B cell (primary cell): Measurements from ENCODE around the gene TNRC6B. TPM values are rescaled to one million over a fixed set of nuclear protein-coding genes. Genes with fewer than 3 reads are reported as not detected.

ENCODE experiments used
- ATAC-seq: fragments of 200-7000 bp; cut with Tn5 transposase; one replicate; pipeline ENCODE4 v1.10.0; 2021; ENCODE audit warnings: low read depth, mild to moderate bottlenecking, moderate number of reproducible peaks, moderate library complexity
- CTCF ChIA-PET: fragments of 350-600 bp; sonication (Branson Sonifier 250); formaldehyde crosslinking; loops from one replicate; lab custom pipeline; 2021; ENCODE audit warnings: antibody characterized with exemption, inconsistent platforms; lab: Charles Lee
- POLR2A ChIA-PET: fragments of 350-600 bp; sonication (Branson Sonifier 250); formaldehyde crosslinking; loops from one replicate; lab custom pipeline; 2021; ENCODE audit warnings: antibody characterized with exemption; lab: Charles Lee
- DNase-seq: peaks from one replicate; pipeline ENCODE4 v3.0.0; 2013
- H2AFZ ChIP-seq: 2 replicates; pipeline ENCODE4 v1.6.1; 2012; ENCODE audit warnings: mild to moderate bottlenecking, low read depth, low read length; ENCODE audit not compliant: insufficient read depth, poor library complexity, severe bottlenecking
- H3K27ac ChIP-seq, 2 donors: 1 replicate in 1 of 2; 2 replicates in 1 of 2; pipeline ENCODE4 v1.5.1; 2012 to 2013; ENCODE audit warnings: low read length in 2 of 2, mild to moderate bottlenecking in 2 of 2, moderate library complexity in 1 of 2
- H3K27me3 ChIP-seq, 4 experiments: fragments of 200-600 bp in 1 of 4; sonication (generic) in 1 of 4; replicated peaks in 1 of 4; 1 replicate in 2 of 4; 2 replicates in 2 of 4; pipeline versions ENCODE4 v1.6.1 to v1.7.0; 2013 to 2016; ENCODE audit warnings: low read length in 3 of 4, mild to moderate bottlenecking in 2 of 4, mixed read lengths in 1 of 4, moderate library complexity in 1 of 4; ENCODE audit not compliant: insufficient read depth in 4 of 4, control insufficient read depth in 3 of 4; ENCODE audit errors: control extremely low read depth in 1 of 4
- H3K36me3 ChIP-seq, 2 experiments: replicated peaks in 1 of 2; 1 replicate in 1 of 2; 2 replicates in 1 of 2; pipeline versions ENCODE4 v1.6.1 to v1.7.1; 2013; ENCODE audit warnings: low read length in 1 of 2; ENCODE audit not compliant: insufficient read depth in 2 of 2, control insufficient read depth in 1 of 2; ENCODE audit errors: control extremely low read depth in 1 of 2, extremely low read depth in 1 of 2
- H3K4me1 ChIP-seq, 2 donors: fragments of 200-600 bp in 1 of 2; sonication (generic) in 1 of 2; 1 replicate in 1 of 2; 2 replicates in 1 of 2; pipeline versions ENCODE4 v1.5.1 to v1.6.1; 2013 to 2017; ENCODE audit warnings: low read length in 2 of 2; ENCODE audit not compliant: control insufficient read depth in 2 of 2, insufficient read depth in 2 of 2
- H3K4me2 ChIP-seq: replicated peaks from 2 replicates; pipeline ENCODE3; 2012; ENCODE audit warnings: mild to moderate bottlenecking, low read depth, low read length; ENCODE audit not compliant: poor library complexity, severe bottlenecking
- H3K4me3 ChIP-seq, 5 experiments: fragments of 200-600 bp in 1 of 5; sonication (generic) in 1 of 5; 1 replicate in 3 of 5; 2 replicates in 2 of 5; pipeline versions ENCODE4 v1.5.1 to v1.7.0; 2011 to 2016; ENCODE audit warnings: low read length in 4 of 5, mild to moderate bottlenecking in 4 of 5, low read depth in 2 of 5, control low read depth in 1 of 5, moderate library complexity in 1 of 5; ENCODE audit not compliant: insufficient read depth in 1 of 5; ENCODE audit errors: control extremely low read depth in 1 of 5, extremely low read depth in 1 of 5
- H3K79me2 ChIP-seq: fragments of 200-600 bp; sonication (generic); one replicate; pipeline ENCODE4 v1.6.0; 2016; ENCODE audit warnings: low read length; ENCODE audit not compliant: control insufficient read depth, insufficient read depth
- H3K9ac ChIP-seq: fragments of 200-600 bp; sonication (generic); 2 replicates; pipeline ENCODE4 v1.6.1; 2017; ENCODE audit warnings: mild to moderate bottlenecking, low read length, moderate library complexity
- H3K9me3 ChIP-seq, 3 donors: one replicate each; pipeline versions ENCODE4 v1.6.1 to v1.7.1; 2013; ENCODE audit warnings: low read length in 2 of 3; ENCODE audit not compliant: control insufficient read depth in 2 of 3, insufficient read depth in 1 of 3; ENCODE audit errors: control extremely low read depth in 1 of 3
- H4K20me1 ChIP-seq: 2 replicates; pipeline ENCODE4 v1.6.0; 2012; ENCODE audit warnings: mild to moderate bottlenecking, low read length; ENCODE audit not compliant: insufficient read depth, control insufficient read depth, poor library complexity, severe bottlenecking
- H3K27ac Mint-ChIP-seq: one replicate; pipeline ENCODE4 v1.8.0; 2021; ENCODE audit warnings: mixed read lengths
- H3K27me3 Mint-ChIP-seq: one replicate; pipeline ENCODE4 v1.8.0; 2021; ENCODE audit warnings: mixed read lengths
- H3K4me1 Mint-ChIP-seq: one replicate; pipeline ENCODE4 v1.8.0; 2021; ENCODE audit warnings: mixed read lengths
- H3K4me3 Mint-ChIP-seq: one replicate; pipeline ENCODE4 v1.8.0; 2021; ENCODE audit warnings: mixed read lengths
- H3K9me3 Mint-ChIP-seq: one replicate; pipeline ENCODE4 v1.8.0; 2022; ENCODE audit warnings: mixed read lengths; ENCODE audit not compliant: insufficient read depth
- CTCF ChIP-seq: fragments of 200-600 bp; IDR thresholded peaks from one replicate; pipeline ENCODE4 v1.8.0; 2022; ENCODE audit warnings: antibody characterized with exemption, mild to moderate bottlenecking
- EZH2 ChIP-seq: IDR thresholded peaks from 2 replicates; pipeline ENCODE4 v1.6.1; 2012; ENCODE audit warnings: borderline replicate concordance, low read depth, mild to moderate bottlenecking, moderate library complexity, low read length; ENCODE audit not compliant: insufficient read depth, poor library complexity, severe bottlenecking
- WGBS: methylation state at CpG from one replicate; pipeline ENCODE4 v1.1.5; 2013; ENCODE audit warnings: missing lambda C conversion rate; ENCODE audit not compliant: insufficient coverage; 5-methylcytosine and 5-hydroxymethylcytosine counted together
- intact Hi-C: fragments of 100-400 bp; cut with micrococcal nuclease; formaldehyde crosslinking; loops from one replicate; pipeline ENCODE4 v1.10.0; 2022
- polyA plus RNA-seq: library from polyadenylated mRNA; depleted of rRNA; stranded (reverse); fragments of >200 nt; gene quantifications from 2 replicates; pipeline ENCODE4 v1.2.3, GENCODE V29; 2012
- total RNA-seq, 2 donors: library from RNA; stranded (reverse); fragments of 120-200 nt in 1 of 2; gene quantifications; 1 replicate in 1 of 2; 2 replicates in 1 of 2; pipeline versions ENCODE4 v1.2.3 to v1.2.4, GENCODE V29; 2013 to 2022

The TNRC6B gene
- total and polyA plus RNA-seq, 2 donors (not counting 1 experiment from before 2014, with no cell fraction given) = 28.8 to 210 TPM

GRCh38 chr22:40190501-40190900 is 12.8 kb downstream of the TNRC6B start:
- no peaks in the 10 kb centered on the region for H3K27me3 ChIP-seq
- Mint-ChIP-seq H3K4me1 (peaks cover 62% of the 10 kb centered on the region), H3K9me3 (no peaks in the 10 kb centered on the region), H3K27me3 (no peaks in the 10 kb centered on the region), H3K4me3 (no peak overlapping the region), H3K27ac (no peak overlapping the region)
- DNase-seq (no peak), ATAC-seq (no peak)
- no peaks in the 10 kb centered on the region for H3K9me3 ChIP-seq
- H3K36me3 ChIP-seq = peaks cover 0 to 44% of the 10 kb centered on the region in 2 experiments
- peaks cover 100% of the 10 kb centered on the region for H3K79me2 ChIP-seq
- H3K27ac ChIP-seq = peak overlapping the region in 1 of 2 donors; percentile 21
- intact Hi-C loops = no loop called here
- H3K9ac ChIP-seq = no peak overlapping the region
- CTCF ChIA-PET = no interaction called here
- no peak overlapping the region for H2AFZ ChIP-seq
- no peak overlapping the region for H3K4me3 ChIP-seq
- peaks cover 0 to 18% of the 10 kb centered on the region in 2 donors for H3K4me1 ChIP-seq
- no CpG with 5 or more reads among the region's 2 CpGs for WGBS
- peaks cover 95% of the 10 kb centered on the region for H4K20me1 ChIP-seq
- no peak overlapping the region for H3K4me2 ChIP-seq
- TF ChIP-seq CTCF (no peak), EZH2 (no peak)
- POLR2A ChIA-PET = no interaction called here

GRCh38 chr22:40193429-40194421 is 16.0 kb downstream of the TNRC6B start:
- no peak overlapping the region for H2AFZ ChIP-seq
- H3K9ac ChIP-seq = no peak overlapping the region
- no peak for ATAC-seq
- H4K20me1 ChIP-seq = peaks cover 95% of the 10 kb centered on the region
- H3K27me3 ChIP-seq = no peaks in the 10 kb centered on the region
- ChIA-PET POLR2A (interaction anchor here (0.6 kb wide), 1 partner anchor 192 kb away, joined by 3 read pairs; no protein-coding TSS in a partner anchor), CTCF (interaction anchor here (0.6 to 1.9 kb wide), 4 partner anchors 9 to 130 kb away, joined by 3 to 5 read pairs (median 4); no protein-coding TSS in a partner anchor)
- Mint-ChIP-seq H3K9me3 (no peaks in the 10 kb centered on the region), H3K4me3 (no peak overlapping the region), H3K4me1 (peaks cover 63% of the 10 kb centered on the region), H3K27ac (peak overlapping the region; percentile 43), H3K27me3 (no peaks in the 10 kb centered on the region)
- TF ChIP-seq CTCF = no peak
- TF ChIP-seq EZH2 = no peak
- H3K9me3 ChIP-seq = no peaks in the 10 kb centered on the region
- H3K79me2 ChIP-seq = peaks cover 99% of the 10 kb centered on the region
- WGBS = 91% methylated on average over 10 of the region's 13 CpGs
- H3K27ac ChIP-seq = peak overlapping the region in 1 of 2 donors; percentile 34
- H3K4me3 ChIP-seq = no peak overlapping the region
- H3K36me3 ChIP-seq = peaks cover 0 to 44% of the 10 kb centered on the region in 2 experiments
- DNase-seq = no peak
- H3K4me2 ChIP-seq = no peak overlapping the region
- intact Hi-C loops = no loop called here
- H3K4me1 ChIP-seq = peaks cover 10 to 23% of the 10 kb centered on the region in 2 donors
